Measurements from ENCODE around the gene SHC3. TPM values are rescaled to one million over a fixed set of nuclear protein-coding genes. Genes with fewer than 3 reads are reported as not detected.

The SHC3 gene
- total and polyA plus RNA-seq, 9 of the 15 experiments (the other 6 are each of a cell fraction or from before 2014, with no cell fraction given): not detected

DNA sequence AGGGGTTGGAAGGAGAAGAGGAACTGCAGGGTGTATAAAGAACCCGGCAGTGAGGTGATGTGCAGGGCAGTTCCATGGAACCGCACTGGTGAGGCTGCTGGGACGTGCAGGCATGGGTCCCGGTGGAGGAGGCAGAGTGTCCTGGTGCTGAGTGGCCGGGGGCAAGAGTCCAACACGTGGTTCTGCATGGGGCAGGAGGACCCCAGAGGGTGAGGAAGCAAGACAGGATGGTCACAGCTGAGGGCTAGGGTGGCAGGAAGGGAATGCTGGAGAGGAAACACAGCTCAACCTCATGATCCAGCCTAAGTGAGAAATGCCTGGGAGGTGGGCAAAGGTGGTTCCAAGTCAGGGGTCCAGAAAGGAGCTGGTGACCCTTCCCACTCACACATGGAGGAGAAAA, 100.2 kb downstream of the SHC3 start:
- ChIA-PET POLR2A (no interaction called here), CTCF (ENCODE audit: low intra/inter-chr PET ratio) (no interaction called here)
- H3K4me2 ChIP-seq (ENCODE audit: insufficient read depth, low read length): no peak overlapping the region
- no peak for FAIRE-seq
- H3K36me3 ChIP-seq (ENCODE audit: control insufficient read depth, insufficient read depth, low read length): no peaks in the 10 kb centered on the region
- WGBS (ENCODE audit: insufficient coverage, low coverage, missing lambda C conversion rate): 2% methylated on average over 6 of the region's 6 CpGs
- H3K4me3 ChIP-seq: no peak overlapping the region
- intact Hi-C loops (cut with micrococcal nuclease): no loop called here
- H2AFZ ChIP-seq (ENCODE audit: low read depth, low read length): no peak overlapping the region
- no TSS peak for BruUV-seq (replicated peaks)
- no peak overlapping the region for H3K9ac ChIP-seq (ENCODE audit: insufficient read depth in 1 of 2, low read depth in 2 of 2, low read length in 2 of 2)
- H3K9me1 ChIP-seq (ENCODE audit: control insufficient read depth, insufficient read depth, low read length): no peaks in the 10 kb centered on the region
- TF ChIP-seq RAD51 (IDR thresholded peaks at IDR 0.05; ENCODE audit: borderline replicate concordance, low read depth): no peak
- TF ChIP-seq, protein P1, sequence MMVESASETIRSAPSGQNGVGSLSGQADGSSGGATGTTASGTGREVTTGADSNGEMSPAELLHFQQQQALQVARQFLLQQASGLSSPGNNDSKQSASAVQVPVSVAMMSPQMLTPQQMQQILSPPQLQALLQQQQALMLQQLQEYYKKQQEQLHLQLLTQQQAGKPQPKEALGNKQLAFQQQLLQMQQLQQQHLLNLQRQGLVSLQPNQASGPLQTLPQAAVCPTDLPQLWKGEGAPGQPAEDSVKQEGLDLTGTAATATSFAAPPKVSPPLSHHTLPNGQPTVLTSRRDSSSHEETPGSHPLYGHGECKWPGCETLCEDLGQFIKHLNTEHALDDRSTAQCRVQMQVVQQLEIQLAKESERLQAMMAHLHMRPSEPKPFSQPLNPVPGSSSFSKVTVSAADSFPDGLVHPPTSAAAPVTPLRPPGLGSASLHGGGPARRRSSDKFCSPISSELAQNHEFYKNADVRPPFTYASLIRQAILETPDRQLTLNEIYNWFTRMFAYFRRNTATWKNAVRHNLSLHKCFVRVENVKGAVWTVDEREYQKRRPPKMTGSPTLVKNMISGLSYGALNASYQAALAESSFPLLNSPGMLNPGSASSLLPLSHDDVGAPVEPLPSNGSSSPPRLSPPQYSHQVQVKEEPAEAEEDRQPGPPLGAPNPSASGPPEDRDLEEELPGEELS (CRISPR knock-in tag; IDR thresholded peaks at IDR 0.05; ENCODE audit: borderline replicate concordance): no peak
- TF ChIP-seq ZNF717 (CRISPR knock-in tag; IDR thresholded peaks at IDR 0.05): no peak
- no peak for TF ChIP-seq KDM1A (IDR thresholded peaks at IDR 0.05)
- TF ChIP-seq MYBL2 (IDR thresholded peaks at IDR 0.05; ENCODE audit: low read depth): no peak
- no peak for TF ChIP-seq MYBL2 (CRISPR knock-in tag; IDR thresholded peaks at IDR 0.05; ENCODE audit: borderline replicate concordance)
- TF ChIP-seq RBM14 (IDR thresholded peaks at IDR 0.05; ENCODE audit: borderline replicate concordance, insufficient read depth, low read depth, low read length): no peak
- TF ChIP-seq EP400 (IDR thresholded peaks at IDR 0.05): no peak
- no peak for TF ChIP-seq ZBTB26 (CRISPR knock-in tag; IDR thresholded peaks at IDR 0.05)
- no peak for TF ChIP-seq FIP1L1 (IDR thresholded peaks at IDR 0.05; ENCODE audit: low read depth, low read length, poor library complexity, severe bottlenecking)
- TF ChIP-seq TEAD1 (CRISPR knock-in tag; IDR thresholded peaks at IDR 0.05): no peak
- no peak for TF ChIP-seq ZNF583 (CRISPR knock-in tag; IDR thresholded peaks at IDR 0.05)
- H3K9me3 ChIP-seq (replicated peaks; ENCODE audit: control insufficient read depth, insufficient read depth, low read depth, low read length): no peaks in the 10 kb centered on the region
- no peak overlapping the region for H3K27ac ChIP-seq (ENCODE audit: extremely low read depth, low read depth, low read length)
- H3K27me3 ChIP-seq (ENCODE audit: control insufficient read depth in 2 of 2, insufficient read depth in 2 of 2, low read length in 2 of 2): peaks cover 4 to 15% of the 10 kb centered on the region in 2 experiments; a peak in 2 of 5 replicates
- no peaks in the 10 kb centered on the region for H3K4me1 ChIP-seq (replicated peaks in 1 of 2; ENCODE audit: control insufficient read depth in 2 of 2, insufficient read depth in 2 of 2, low read length in 2 of 2)
- in situ Hi-C loops (cut with MboI): no loop called here
- DNase-seq (ENCODE audit: extremely low read depth in 1 of 4, low spot score in 3 of 4): no peak
- no peak for ATAC-seq
- no peaks in the 10 kb centered on the region for H4K20me1 ChIP-seq (replicated peaks; ENCODE audit: control insufficient read depth, insufficient read depth, low read length)
- H3K79me2 ChIP-seq (ENCODE audit: control insufficient read depth, insufficient read depth, low read length): no peaks in the 10 kb centered on the region
